Neural crest cell (in vitro differentiated cells): ENCODE data around the gene CIAO3. TPM values are rescaled to one million over a fixed set of nuclear protein-coding genes. Genes with fewer than 3 reads are reported as not detected.
"Not testable (repeated sequence)": the region's sequence is repeated elsewhere in the genome, so short reads cannot be mapped to it uniquely, and the experiment has no call there.

ENCODE experiments used
- DNase-seq: peaks from one replicate; pipeline ENCODE4 v3.0.0; 2021; ENCODE audit warnings: low read depth, mixed read lengths, low spot score
- H3K27ac Mint-ChIP-seq: one replicate; pipeline ENCODE4 v1.8.0; 2021; ENCODE audit warnings: mild to moderate bottlenecking, mixed read lengths; ENCODE audit not compliant: unreplicated experiment
- H3K27me3 Mint-ChIP-seq: 2 replicates; pipeline ENCODE4 v1.8.0; 2021; ENCODE audit warnings: low read depth, mild to moderate bottlenecking, mixed read lengths
- H3K36me3 Mint-ChIP-seq: 2 replicates; pipeline ENCODE4 v1.8.0; 2021; ENCODE audit warnings: low read depth, mild to moderate bottlenecking, mixed read lengths
- H3K4me1 Mint-ChIP-seq: 2 replicates; pipeline ENCODE4 v1.8.0; 2021; ENCODE audit warnings: mixed read lengths
- H3K4me3 Mint-ChIP-seq: one replicate; pipeline ENCODE4 v1.8.0; 2021; ENCODE audit warnings: mild to moderate bottlenecking, mixed read lengths
- H3K9me3 Mint-ChIP-seq: 2 replicates; pipeline ENCODE4 v1.8.0; 2021; ENCODE audit warnings: mixed read lengths
- total RNA-seq: library from RNA; stranded (reverse); gene quantifications from 2 replicates; pipeline ENCODE4 v1.2.1, GENCODE V29; 2021
- TF ChIP-seq, protein P1 (sequence below): fragments of 200-600 bp; sonication (generic); conservative IDR thresholded peaks from 2 replicates; pipeline ENCODE4 v1.5.0; 2021; ENCODE audit warnings: antibody characterized with exemption, mild to moderate bottlenecking

CIAO3 gene
- total RNA-seq, 1 donor from 2014 or later, result 45.9 TPM

DNA sequence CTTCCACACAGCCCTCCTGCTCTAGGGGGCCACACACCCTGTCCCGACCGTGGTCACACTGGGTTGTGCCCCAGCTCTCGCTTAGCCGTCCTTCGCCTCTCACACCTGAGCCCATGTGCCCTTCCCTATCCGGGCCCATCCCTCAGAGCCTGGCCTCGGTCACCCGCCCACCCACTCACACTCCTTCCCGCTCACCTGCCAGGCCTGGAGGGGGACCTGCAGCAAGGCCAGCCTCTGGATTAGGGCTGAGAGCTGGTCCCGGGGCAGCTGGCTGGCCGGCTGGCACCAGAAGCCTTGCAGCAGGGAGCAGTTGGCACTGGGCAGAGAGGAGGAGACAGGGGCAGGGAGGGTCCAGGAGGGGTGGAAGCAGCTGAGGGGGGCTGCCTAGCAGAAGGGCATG lies 37.6 kb upstream of the CIAO3 start:
- no peaks in the 10 kb centered on the region for H3K4me1 Mint-ChIP-seq
- TF ChIP-seq, protein P1, sequence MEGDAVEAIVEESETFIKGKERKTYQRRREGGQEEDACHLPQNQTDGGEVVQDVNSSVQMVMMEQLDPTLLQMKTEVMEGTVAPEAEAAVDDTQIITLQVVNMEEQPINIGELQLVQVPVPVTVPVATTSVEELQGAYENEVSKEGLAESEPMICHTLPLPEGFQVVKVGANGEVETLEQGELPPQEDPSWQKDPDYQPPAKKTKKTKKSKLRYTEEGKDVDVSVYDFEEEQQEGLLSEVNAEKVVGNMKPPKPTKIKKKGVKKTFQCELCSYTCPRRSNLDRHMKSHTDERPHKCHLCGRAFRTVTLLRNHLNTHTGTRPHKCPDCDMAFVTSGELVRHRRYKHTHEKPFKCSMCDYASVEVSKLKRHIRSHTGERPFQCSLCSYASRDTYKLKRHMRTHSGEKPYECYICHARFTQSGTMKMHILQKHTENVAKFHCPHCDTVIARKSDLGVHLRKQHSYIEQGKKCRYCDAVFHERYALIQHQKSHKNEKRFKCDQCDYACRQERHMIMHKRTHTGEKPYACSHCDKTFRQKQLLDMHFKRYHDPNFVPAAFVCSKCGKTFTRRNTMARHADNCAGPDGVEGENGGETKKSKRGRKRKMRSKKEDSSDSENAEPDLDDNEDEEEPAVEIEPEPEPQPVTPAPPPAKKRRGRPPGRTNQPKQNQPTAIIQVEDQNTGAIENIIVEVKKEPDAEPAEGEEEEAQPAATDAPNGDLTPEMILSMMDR, result no peak
- no peak overlapping the region for H3K27ac Mint-ChIP-seq
- no peak for DNase-seq
- no peaks in the 10 kb centered on the region for H3K9me3 Mint-ChIP-seq
- H3K27me3 Mint-ChIP-seq, result no peaks in the 10 kb centered on the region
- no peak overlapping the region for H3K4me3 Mint-ChIP-seq
- no peaks in the 10 kb centered on the region for H3K36me3 Mint-ChIP-seq

DNA sequence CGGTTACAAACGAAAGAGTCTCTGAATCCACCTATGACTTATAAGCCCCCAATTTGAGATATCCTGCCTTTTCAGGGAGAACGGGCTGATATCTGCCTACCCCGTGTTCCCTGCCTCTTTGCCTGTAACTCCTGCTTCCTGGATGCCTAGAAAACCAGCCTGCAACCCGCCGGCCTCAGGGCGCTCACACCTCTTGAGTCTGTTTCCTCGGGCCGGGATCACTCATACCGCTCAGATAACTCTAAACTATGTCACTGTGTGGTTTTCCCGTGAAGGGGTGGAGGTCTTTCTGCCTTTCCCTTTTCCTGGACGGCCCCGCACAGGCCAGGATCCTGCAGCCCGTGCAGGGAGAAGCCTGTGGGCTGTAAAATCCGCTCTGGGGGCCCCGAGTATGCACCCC lies 37.0 kb upstream of the CIAO3 start:
- Mint-ChIP-seq H3K4me1 (no peaks in the 10 kb centered on the region), H3K4me3 (no peak overlapping the region), H3K27me3 (no peaks in the 10 kb centered on the region), H3K36me3 (no peaks in the 10 kb centered on the region), H3K27ac (no peak overlapping the region), H3K9me3 (no peaks in the 10 kb centered on the region)
- TF ChIP-seq, protein P1, result no peak
- DNase-seq, result no peak

- H3K4me1 Mint-ChIP-seq, result no peaks in the 10 kb centered on the region
- no peaks in the 10 kb centered on the region for H3K9me3 Mint-ChIP-seq
- H3K4me3 Mint-ChIP-seq, result no peak overlapping the region
- TF ChIP-seq, protein P1, result no peak
- no peaks in the 10 kb centered on the region for H3K27me3 Mint-ChIP-seq
- H3K36me3 Mint-ChIP-seq, result no peaks in the 10 kb centered on the region
- H3K27ac Mint-ChIP-seq, result no peak overlapping the region
- no peak for DNase-seq
These were observed 36.0 kb upstream of the CIAO3 start for GRCh38 chr16:776824-777223.

GRCh38 chr16:776298-776697 lies 35.5 kb upstream of the CIAO3 start:
- not testable (repeated sequence) for H3K36me3 Mint-ChIP-seq, DNase-seq, H3K4me3 Mint-ChIP-seq

DNA sequence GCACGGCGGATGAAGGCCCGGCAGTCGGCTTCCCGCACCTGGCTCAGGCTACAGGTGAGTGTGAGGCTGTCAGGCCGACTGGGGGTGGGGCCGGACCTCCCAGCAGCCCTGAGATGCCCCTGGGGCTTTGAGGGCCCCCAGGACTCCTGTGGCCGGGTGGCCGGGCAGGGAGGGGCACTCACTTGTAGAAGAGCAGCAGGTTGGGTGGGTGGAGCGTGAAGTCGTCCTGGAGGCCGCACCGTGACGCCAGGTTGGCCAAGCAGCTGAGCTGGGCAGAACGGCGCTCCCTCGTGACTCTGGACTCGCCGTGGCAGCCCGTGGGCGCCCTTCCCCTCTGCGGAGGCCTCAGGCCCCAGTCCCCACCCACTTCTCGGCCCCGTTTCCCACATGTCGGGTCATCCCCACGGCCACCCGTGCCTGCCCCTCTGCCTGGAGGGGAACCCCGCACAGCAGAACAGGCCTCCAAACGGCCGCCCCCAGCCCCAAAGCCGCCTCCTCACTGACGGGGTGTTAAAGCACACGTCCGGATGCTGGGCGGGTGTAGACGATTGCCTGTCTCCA lies 34.5 kb upstream of the CIAO3 start:
- no peaks in the 10 kb centered on the region for H3K4me1 Mint-ChIP-seq
- no peaks in the 10 kb centered on the region for H3K27me3 Mint-ChIP-seq
- no peaks in the 10 kb centered on the region for H3K9me3 Mint-ChIP-seq
- DNase-seq, result no peak
- no peaks in the 10 kb centered on the region for H3K36me3 Mint-ChIP-seq
- H3K27ac Mint-ChIP-seq, result no peak overlapping the region
- H3K4me3 Mint-ChIP-seq, result no peak overlapping the region
- TF ChIP-seq, protein P1, result no peak

More at GRCh38 chr16:776298-776697, 35.5 kb upstream of the CIAO3 start:
- H3K4me1 Mint-ChIP-seq, H3K9me3 Mint-ChIP-seq, H3K27ac Mint-ChIP-seq, H3K27me3 Mint-ChIP-seq: not testable (repeated sequence)

GRCh38 chr16:774086-775001 lies 33.5 kb upstream of the CIAO3 start:
- DNase-seq, result no peak
- no peaks in the 10 kb centered on the region for H3K36me3 Mint-ChIP-seq
- H3K4me1 Mint-ChIP-seq, result no peaks in the 10 kb centered on the region
- H3K9me3 Mint-ChIP-seq, result no peaks in the 10 kb centered on the region
- H3K4me3 Mint-ChIP-seq, result no peak overlapping the region
- no peaks in the 10 kb centered on the region for H3K27me3 Mint-ChIP-seq
- TF ChIP-seq, protein P1, result no peak
- H3K27ac Mint-ChIP-seq, result no peak overlapping the region
